AG04449 (cell line): ENCODE data around the gene PRRT4.

Source experiments
- CTCF ChIA-PET: fragments of 350-600 bp; formaldehyde crosslinking; extraction: SDS; loops from one replicate; lab custom pipeline; 2021; ENCODE audit warnings: antibody characterized with exemption; lab: Yijun Ruan, JAX
- POLR2A ChIA-PET: fragments of 400-600, 350-600 bp; formaldehyde crosslinking; extraction: SDS; loops from one replicate; lab custom pipeline; 2020; ENCODE audit warnings: antibody characterized with exemption, inconsistent platforms; lab: Yijun Ruan, JAX
- DNase-seq: peaks from one replicate; pipeline ENCODE4 v3.0.0-alpha.2; 2010; ENCODE audit warnings: low read depth, low spot score
- H3K4me3 ChIP-seq: 2 replicates; pipeline ENCODE4 v1.5.1; 2011; ENCODE audit warnings: low read depth, mild to moderate bottlenecking, control low read depth, low read length
- TF ChIP-seq, protein P1 (sequence below): IDR thresholded peaks from one replicate; pipeline ENCODE4 v1.5.1; 2011; ENCODE audit warnings: mild to moderate bottlenecking, moderate library complexity, low read length, control low read depth, inconsistent platforms; ENCODE audit not compliant: insufficient read depth; ENCODE audit errors: missing control alignments

Gene PRRT4

GRCh38 chr7:128343554-128344430, 17.7 kb downstream of the PRRT4 start, which contains the start of gene RBM28:
TSS of gene RBM28 (minus strand) at chr7:128343908. CDS start at chr7:128343793, 115 bp downstream.
- H3K4me3 ChIP-seq, result peak within 1 kb of the TSS; percentile 90
- TF ChIP-seq, protein P1, sequence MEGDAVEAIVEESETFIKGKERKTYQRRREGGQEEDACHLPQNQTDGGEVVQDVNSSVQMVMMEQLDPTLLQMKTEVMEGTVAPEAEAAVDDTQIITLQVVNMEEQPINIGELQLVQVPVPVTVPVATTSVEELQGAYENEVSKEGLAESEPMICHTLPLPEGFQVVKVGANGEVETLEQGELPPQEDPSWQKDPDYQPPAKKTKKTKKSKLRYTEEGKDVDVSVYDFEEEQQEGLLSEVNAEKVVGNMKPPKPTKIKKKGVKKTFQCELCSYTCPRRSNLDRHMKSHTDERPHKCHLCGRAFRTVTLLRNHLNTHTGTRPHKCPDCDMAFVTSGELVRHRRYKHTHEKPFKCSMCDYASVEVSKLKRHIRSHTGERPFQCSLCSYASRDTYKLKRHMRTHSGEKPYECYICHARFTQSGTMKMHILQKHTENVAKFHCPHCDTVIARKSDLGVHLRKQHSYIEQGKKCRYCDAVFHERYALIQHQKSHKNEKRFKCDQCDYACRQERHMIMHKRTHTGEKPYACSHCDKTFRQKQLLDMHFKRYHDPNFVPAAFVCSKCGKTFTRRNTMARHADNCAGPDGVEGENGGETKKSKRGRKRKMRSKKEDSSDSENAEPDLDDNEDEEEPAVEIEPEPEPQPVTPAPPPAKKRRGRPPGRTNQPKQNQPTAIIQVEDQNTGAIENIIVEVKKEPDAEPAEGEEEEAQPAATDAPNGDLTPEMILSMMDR, result no peak
- ChIA-PET CTCF (interaction anchor here (0.8 to 15.0 kb wide), 13 partner anchors 9 to 123 kb away, joined by 3 to 690 read pairs (median 4); no protein-coding TSS in a partner anchor), POLR2A (interaction anchor here (0.6 to 1.0 kb wide), 7 partner anchors 12 to 636 kb away, joined by 3 to 5 read pairs (median 3); partner anchors contain the start of gene HILPDA)
- peak; percentile 40 for DNase-seq

GRCh38 chr7:128341733-128342132, 19.8 kb downstream of the PRRT4 start:
- TF ChIP-seq, protein P1, result no peak
- DNase-seq, result no peak
- no peak overlapping the region for H3K4me3 ChIP-seq
- CTCF ChIA-PET, result interaction anchor here (0.9 to 15.0 kb wide), 3 partner anchors 8 to 87 kb away, joined by 3 to 690 read pairs (median 4); no protein-coding TSS in a partner anchor
- POLR2A ChIA-PET, result no interaction called here

DNA sequence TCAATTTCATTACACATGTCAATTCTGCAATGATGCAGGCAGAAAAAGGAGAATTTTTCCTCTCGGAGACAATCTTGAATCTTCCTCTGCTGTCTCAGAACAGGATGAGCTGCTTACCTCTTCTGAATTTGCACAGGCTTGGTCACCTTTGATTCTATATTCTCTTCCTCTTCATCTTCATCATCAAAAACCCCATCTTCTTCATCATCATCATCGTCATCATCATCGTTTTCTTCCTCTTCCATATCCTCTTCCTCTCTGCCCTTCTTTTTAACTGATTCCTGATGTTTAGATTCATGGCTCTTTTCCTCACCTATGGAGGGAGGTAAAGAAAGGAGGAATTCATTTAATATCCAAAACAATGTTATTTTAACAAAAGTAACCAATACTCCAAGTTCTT, 25.8 kb downstream of the PRRT4 start:
- TF ChIP-seq, protein P1, result no peak
- ChIA-PET POLR2A (no interaction called here), CTCF (interaction anchor here (2.6 kb wide), 1 partner anchor 14 kb away, joined by 15 read pairs; no protein-coding TSS in a partner anchor)

GRCh38 chr7:128324368-128324680, 37.2 kb downstream of the PRRT4 start:
- CTCF ChIA-PET, result interaction anchor here (1.4 to 3.7 kb wide), 3 partner anchors 10 to 63 kb away, joined by 3 to 18 read pairs (median 4); no protein-coding TSS in a partner anchor
- TF ChIP-seq, protein P1, result no peak
- POLR2A ChIA-PET, result no interaction called here
- no peak for DNase-seq
- H3K4me3 ChIP-seq, result no peak overlapping the region

More for the DNA sequence above, 25.8 kb downstream of the PRRT4 start:
- no peak overlapping the region for H3K4me3 ChIP-seq
- no peak for DNase-seq

GRCh38 chr7:128323459-128324367, 37.8 kb downstream of the PRRT4 start:
- no peak for DNase-seq
- TF ChIP-seq, protein P1, result no peak
- ChIA-PET CTCF (interaction anchor here (1.2 to 3.7 kb wide), 5 partner anchors 8 to 614 kb away, joined by 3 to 19 read pairs (median 15); no protein-coding TSS in a partner anchor), POLR2A (no interaction called here)
- no peak overlapping the region for H3K4me3 ChIP-seq
